SK-N-DZ (cell line): Measurements from ENCODE around the gene ZNF648.
A peak's percentile ranks its signal among the peaks of the same experiment; 100 is the strongest.
"Not testable (repeated sequence)": the region's sequence is repeated elsewhere in the genome, so short reads cannot be mapped to it uniquely, and the experiment has no call there.

Source experiments
- DNase-seq: peaks from one replicate; pipeline ENCODE4 v3.0.0-alpha.2; 2015; ENCODE audit warnings: low spot score

Gene ZNF648

GRCh38 chr1:182071924-182072323 is 10.4 kb upstream of the ZNF648 start:
- DNase-seq = no peak

- peak; percentile 50 for DNase-seq
Observed at GRCh38 chr1:182069028-182069466, 7.5 kb upstream of the ZNF648 start.

GRCh38 chr1:182066934-182067333 is 5.4 kb upstream of the ZNF648 start:
- DNase-seq = no peak

- DNase-seq = no peak
Observed at GRCh38 chr1:182065126-182065845, 3.8 kb upstream of the ZNF648 start.

- DNase-seq = no peak
Observed at GRCh38 chr1:182064611-182065010, 3.1 kb upstream of the ZNF648 start.

GRCh38 chr1:182062223-182062622 is 711 bp upstream of the ZNF648 start:
- no peak for DNase-seq

- no peak for DNase-seq
Observed at GRCh38 chr1:182060877-182061276, 635 bp downstream of the ZNF648 start.

GRCh38 chr1:182059936-182060335 is 1.6 kb downstream of the ZNF648 start:
- no peak for DNase-seq

- DNase-seq = no peak
Observed at GRCh38 chr1:182056601-182057366, 4.7 kb downstream of the ZNF648 start.

- no peak for DNase-seq
Observed at GRCh38 chr1:182054698-182055326, 6.7 kb downstream of the ZNF648 start.

- DNase-seq = no peak
Observed at GRCh38 chr1:182052355-182052754, 9.2 kb downstream of the ZNF648 start.

- no peak for DNase-seq
Observed at GRCh38 chr1:182051938-182052337, 9.6 kb downstream of the ZNF648 start.

GRCh38 chr1:182050481-182051448 is 10.7 kb downstream of the ZNF648 start:
- no peak for DNase-seq

- DNase-seq = no peak
Observed at GRCh38 chr1:182048562-182048961, 12.9 kb downstream of the ZNF648 start.

- DNase-seq = no peak
Observed at GRCh38 chr1:182046763-182047162, 14.7 kb downstream of the ZNF648 start.

GRCh38 chr1:182045481-182045880 is 16.0 kb downstream of the ZNF648 start:
- not testable (repeated sequence) for DNase-seq

GRCh38 chr1:182041615-182042014 is 19.9 kb downstream of the ZNF648 start:
- no peak for DNase-seq

- DNase-seq = no peak
Observed at GRCh38 chr1:182038220-182038619, 23.3 kb downstream of the ZNF648 start.

- no peak for DNase-seq
Observed at GRCh38 chr1:182035097-182035770, 26.3 kb downstream of the ZNF648 start.

GRCh38 chr1:182032251-182032650 is 29.3 kb downstream of the ZNF648 start:
- DNase-seq = no peak
